Measurements from ENCODE around the gene TEDDM1.

DNA sequence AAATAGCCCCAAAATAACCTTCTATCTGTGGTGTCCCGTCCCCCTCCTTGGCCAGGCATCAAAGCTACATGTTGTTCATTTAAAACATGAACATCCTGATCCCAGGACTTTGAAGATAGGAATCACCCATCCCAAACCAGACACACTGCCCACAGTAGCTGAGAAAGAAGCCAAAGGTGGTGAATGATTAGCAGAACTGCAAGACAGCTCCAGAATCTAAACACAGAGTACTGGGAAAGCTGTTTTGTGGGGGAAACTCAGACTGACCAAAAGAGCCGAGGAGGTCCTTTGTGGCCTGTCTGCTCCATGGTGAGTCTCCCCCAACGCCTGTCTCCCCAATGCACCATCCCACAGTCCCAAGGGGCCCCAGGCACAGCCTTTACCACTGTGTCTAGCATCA is 7.3 kb upstream of the TEDDM1 start:
- no peak for TF ChIP-seq POLR2A (IDR thresholded peaks at IDR 0.05)
- no peak for TF ChIP-seq CTCF (IDR thresholded peaks at IDR 0.05)
